K562 (cell line): Measurements from ENCODE around the gene EGFL7. TPM values are rescaled to one million over a fixed set of nuclear protein-coding genes. Genes with fewer than 3 reads are reported as not detected.
A peak's percentile ranks its signal among the peaks of the same experiment; 100 is the strongest.

Experiments
- AFF1 ChIP-seq, 2 experiments: fragments of 450-650 bp; IDR thresholded peaks; 2 replicates each; pipeline ENCODE4 v1.6.1; 2018; ENCODE audit warnings: mild to moderate bottlenecking in 2 of 2, low read depth in 1 of 2; ENCODE audit not compliant: partially characterized antibody in 2 of 2
- ARID4B ChIP-seq: sonication (generic); formaldehyde crosslinking; IDR thresholded peaks from 2 replicates; pipeline ENCODE4 v1.8.0; 2022; ENCODE audit warnings: mild to moderate bottlenecking, missing genetic modification reagents
- ETS1 ChIP-seq: conservative IDR thresholded peaks from 2 replicates; pipeline ENCODE4 v1.6.1; 2011; ENCODE audit warnings: low read depth, mild to moderate bottlenecking, low read length; ENCODE audit not compliant: control insufficient read depth
- HLTF ChIP-seq: fragments of 450-650 bp; IDR thresholded peaks from 2 replicates; pipeline ENCODE4 v1.6.1; 2016
- POLR2G ChIP-seq: fragments of 200-400 bp; formaldehyde crosslinking; IDR thresholded peaks from 2 replicates; pipeline ENCODE4 v1.6.1; 2017; ENCODE audit warnings: low read depth, mild to moderate bottlenecking, antibody characterized with exemption, low read length, moderate library complexity
- POLR3A ChIP-seq: IDR thresholded peaks from 2 replicates; pipeline ENCODE4 v1.6.1; 2011; ENCODE audit warnings: borderline replicate concordance, mild to moderate bottlenecking, moderate library complexity; ENCODE audit not compliant: insufficient read length, insufficient read depth; ENCODE audit errors: extremely low read depth
- SIX5 ChIP-seq, 2 experiments: IDR thresholded peaks; 2 replicates each; pipeline ENCODE4 v1.6.1; 2011; ENCODE audit warnings: low read length in 2 of 2, borderline replicate concordance in 1 of 2, low read depth in 1 of 2, mild to moderate bottlenecking in 1 of 2, moderate library complexity in 1 of 2; ENCODE audit not compliant: insufficient read depth in 1 of 2
- SNRNP70 ChIP-seq: fragments of 200-400 bp; formaldehyde crosslinking; optimal IDR thresholded peaks from 2 replicates; pipeline ENCODE3; 2017; ENCODE audit warnings: low read depth, low read length
- ZBTB49 ChIP-seq: sonication (generic); formaldehyde crosslinking; IDR thresholded peaks from 2 replicates; pipeline ENCODE4 v1.8.0; 2022; ENCODE audit warnings: missing genetic modification reagents, mild to moderate bottlenecking, borderline replicate concordance
- ZNF146 ChIP-seq: IDR thresholded peaks from one replicate; pipeline ENCODE4 v1.6.1; 2018; ENCODE audit warnings: missing compliant biosample characterization; ENCODE audit not compliant: unreplicated experiment
- ZNF280A ChIP-seq: fragments of 450-650 bp; IDR thresholded peaks from 2 replicates; pipeline ENCODE4 v1.6.1; 2018; ENCODE audit warnings: mild to moderate bottlenecking, low read depth; ENCODE audit not compliant: partially characterized antibody
- polyA plus RNA-seq, 8 experiments: library from polyadenylated mRNA; depleted of rRNA in 4 of 8; stranded (reverse) in 5 of 8; unstranded in 3 of 8; fragments of >200 nt; fragmentation: Nextera tagmentation in 2 of 8; fragmentation: Illumina TruSeq in 1 of 8; extraction: Ambion mirVana in 2 of 8; extraction: Trizol in 1 of 8; gene quantifications; 2 replicates each; pipeline versions ENCODE4 v1.2.1 to v1.2.3, GENCODE V29; 2011 to 2014; ENCODE audit warnings: inconsistent platforms in 1 of 8, missing spikeins in 1 of 8
- total RNA-seq, 7 experiments: library from RNA; depleted of rRNA in 6 of 7; stranded (reverse); fragments of >200 nt in 6 of 7; fragmentation: Illumina TruSeq in 2 of 7; extraction: Trizol in 2 of 7; gene quantifications; 2 replicates each; pipeline versions ENCODE4 v1.2.1 to v1.2.3, GENCODE V29; 2011 to 2021; ENCODE audit warnings: low replicate concordance in 1 of 7

Gene EGFL7
- total and polyA plus RNA-seq, 9 of the 15 experiments (the other 6 are each of a cell fraction or from before 2014, with no cell fraction given) = 1.5 to 286 (median 55.5) TPM

- TF ChIP-seq AFF1 (IDR thresholded peaks at IDR 0.05; ENCODE audit: low read depth in 1 of 2, partially characterized antibody in 2 of 2) = no peak
- 0 out of 2 replicates have a peak, but pooled peaks have one; percentile 4 for TF ChIP-seq POLR2G
- no peak for TF ChIP-seq ETS1
- TF ChIP-seq SIX5 (IDR thresholded peaks at IDR 0.05; ENCODE audit: borderline replicate concordance in 1 of 2, insufficient read depth in 1 of 2, low read depth in 1 of 2, low read length in 2 of 2) = no peak
- peak; percentile 59 for TF ChIP-seq ARID4B (CRISPR knock-in tag)
- no peak for TF ChIP-seq POLR3A
- TF ChIP-seq ZNF146 (CRISPR knock-in tag) = no peak
- no peak for TF ChIP-seq SNRNP70
- no peak for TF ChIP-seq HLTF
- no peak for TF ChIP-seq ZNF280A
- TF ChIP-seq ZBTB49 (CRISPR knock-in tag) = no peak
Observed at GRCh38 chr9:136685790-136686533, 23.2 kb downstream of the EGFL7 start (continued).
